ENCODE data around the gene UNC13A. TPM values are rescaled to one million over a fixed set of nuclear protein-coding genes. Genes with fewer than 3 reads are reported as not detected.
A peak's percentile ranks its signal among the peaks of the same experiment; 100 is the strongest.

UNC13A gene
- total RNA-seq, 6 experiments from 2014 or later: 0.02 TPM; not detected in 5

DNA sequence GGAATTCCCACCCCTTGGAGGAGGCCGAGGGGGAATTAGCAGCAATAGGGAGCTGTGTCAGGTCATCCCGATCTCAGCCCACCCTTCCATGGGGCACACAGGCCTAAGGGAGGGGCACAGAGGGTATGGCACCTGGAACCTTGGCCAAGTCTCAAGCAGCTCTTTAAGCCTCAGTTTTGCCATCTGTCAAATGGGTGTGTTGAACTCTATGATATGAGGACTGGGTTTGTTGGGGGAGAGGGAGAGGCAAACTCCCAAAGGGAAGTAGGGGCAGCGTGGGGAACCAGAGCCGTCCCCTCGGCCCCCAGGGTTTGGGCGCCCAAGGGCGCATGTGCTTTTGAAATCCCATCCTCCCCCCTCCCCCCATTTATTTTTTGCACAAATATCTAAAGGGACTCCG is 83.0 kb downstream of the UNC13A start:
- DNase-seq (no peak), ATAC-seq (no peak)
- H3K27ac ChIP-seq: no peak overlapping the region
- no peak overlapping the region for H3K4me3 ChIP-seq
- H3K4me1 ChIP-seq: peaks cover 0 to 9% (median 0%) of the 10 kb centered on the region in 4 donors
- intact Hi-C loops (cut with DNase I): no loop called here
- WGBS (ENCODE audit: insufficient coverage, low coverage, low lambda C conversion rate, missing lambda C conversion rate): 88% methylated on average over 4 of the region's 8 CpGs
- no peak for TF ChIP-seq POLR2A (IDR thresholded peaks at IDR 0.05)
- TF ChIP-seq, protein P1, sequence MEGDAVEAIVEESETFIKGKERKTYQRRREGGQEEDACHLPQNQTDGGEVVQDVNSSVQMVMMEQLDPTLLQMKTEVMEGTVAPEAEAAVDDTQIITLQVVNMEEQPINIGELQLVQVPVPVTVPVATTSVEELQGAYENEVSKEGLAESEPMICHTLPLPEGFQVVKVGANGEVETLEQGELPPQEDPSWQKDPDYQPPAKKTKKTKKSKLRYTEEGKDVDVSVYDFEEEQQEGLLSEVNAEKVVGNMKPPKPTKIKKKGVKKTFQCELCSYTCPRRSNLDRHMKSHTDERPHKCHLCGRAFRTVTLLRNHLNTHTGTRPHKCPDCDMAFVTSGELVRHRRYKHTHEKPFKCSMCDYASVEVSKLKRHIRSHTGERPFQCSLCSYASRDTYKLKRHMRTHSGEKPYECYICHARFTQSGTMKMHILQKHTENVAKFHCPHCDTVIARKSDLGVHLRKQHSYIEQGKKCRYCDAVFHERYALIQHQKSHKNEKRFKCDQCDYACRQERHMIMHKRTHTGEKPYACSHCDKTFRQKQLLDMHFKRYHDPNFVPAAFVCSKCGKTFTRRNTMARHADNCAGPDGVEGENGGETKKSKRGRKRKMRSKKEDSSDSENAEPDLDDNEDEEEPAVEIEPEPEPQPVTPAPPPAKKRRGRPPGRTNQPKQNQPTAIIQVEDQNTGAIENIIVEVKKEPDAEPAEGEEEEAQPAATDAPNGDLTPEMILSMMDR (IDR thresholded peaks at IDR 0.05): no peak
- H3K36me3 ChIP-seq: no peaks in the 10 kb centered on the region
- H3K9me3 ChIP-seq: no peaks in the 10 kb centered on the region
- H3K27me3 ChIP-seq: no peaks in the 10 kb centered on the region

DNA sequence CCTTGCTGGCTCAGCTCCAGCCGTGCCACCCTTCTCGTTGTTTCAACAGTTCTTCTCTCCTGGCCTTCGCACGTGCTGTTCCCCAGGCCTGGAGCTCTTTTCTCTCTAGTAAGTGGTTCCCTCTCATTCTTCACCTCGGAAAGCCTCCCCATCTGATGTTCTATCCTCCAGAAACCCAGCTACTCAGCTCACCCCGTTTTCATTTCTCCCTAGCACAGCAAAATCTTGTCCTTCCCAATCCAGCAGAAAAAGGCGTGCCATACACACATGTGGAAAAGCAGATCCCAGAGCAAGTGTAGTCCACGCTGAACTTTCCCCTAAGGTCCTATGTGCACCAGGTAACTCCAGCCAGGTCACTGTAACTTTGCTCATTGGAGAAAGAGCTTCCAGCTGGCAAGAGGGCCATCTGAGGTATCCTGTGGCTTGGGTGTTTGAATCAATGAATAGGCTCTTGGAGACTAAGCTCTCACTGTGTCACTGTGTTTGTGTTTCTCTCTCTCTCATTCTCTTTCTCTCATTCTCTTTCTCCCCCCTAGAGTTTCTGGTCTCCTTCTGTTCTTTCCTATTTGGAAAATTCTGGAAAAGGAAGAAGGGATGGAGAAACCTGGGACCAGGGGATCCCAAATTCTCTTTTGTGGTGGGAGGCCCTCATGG is 83.7 kb downstream of the UNC13A start:
- H3K27me3 ChIP-seq: no peaks in the 10 kb centered on the region

DNA sequence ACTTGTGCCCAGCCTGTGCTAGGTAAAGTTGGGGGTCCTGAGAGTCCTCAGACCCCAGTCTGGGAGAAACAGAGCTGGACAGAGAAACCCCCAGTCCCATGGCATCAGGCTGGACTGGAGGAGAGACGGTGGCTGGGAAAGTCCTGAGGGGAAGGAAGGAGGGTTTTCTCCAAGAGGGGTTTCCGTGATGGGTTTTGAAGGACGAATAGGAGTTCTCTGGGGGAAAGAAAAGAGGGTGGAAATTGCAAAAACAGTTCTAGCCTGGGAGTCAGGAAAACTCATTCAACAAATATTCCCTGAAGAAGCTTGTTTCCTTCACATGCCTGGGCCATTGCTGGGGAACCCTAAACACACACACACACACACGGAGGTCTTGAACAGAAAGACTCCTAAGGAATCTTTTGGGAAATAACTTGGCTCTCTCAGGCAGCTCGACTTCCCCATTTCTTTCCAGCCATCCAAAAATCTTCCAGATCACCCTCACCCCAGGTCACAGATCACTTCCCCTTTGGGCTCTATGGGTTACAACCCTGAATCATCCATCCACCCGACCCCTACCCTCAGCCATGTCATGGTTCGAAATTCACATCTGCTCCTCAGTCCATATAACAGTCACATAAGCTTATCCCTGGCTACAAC is 85.2 kb downstream of the UNC13A start:
- no peaks in the 10 kb centered on the region for H3K36me3 ChIP-seq
- TF ChIP-seq, protein P1 (IDR thresholded peaks at IDR 0.05): no peak
- no peak for TF ChIP-seq POLR2A (IDR thresholded peaks at IDR 0.05)
- no peaks in the 10 kb centered on the region for H3K9me3 ChIP-seq
- no peaks in the 10 kb centered on the region for H3K27me3 ChIP-seq
- 36% methylated on average over 5 of the region's 7 CpGs for WGBS (ENCODE audit: insufficient coverage, low coverage, low lambda C conversion rate, missing lambda C conversion rate)
- no peak overlapping the region for H3K27ac ChIP-seq
- H3K4me1 ChIP-seq: peaks cover 0 to 9% (median 0%) of the 10 kb centered on the region in 4 donors
- no peak overlapping the region for H3K4me3 ChIP-seq
- no peak for ATAC-seq
- intact Hi-C loops (cut with DNase I): no loop called here
- no peak for DNase-seq

More for the DNA sequence above, 83.7 kb downstream of the UNC13A start:
- DNase-seq: no peak
- H3K4me1 ChIP-seq: peaks cover 0 to 9% (median 0%) of the 10 kb centered on the region in 4 donors
- 55% methylated on average over 8 of the region's 8 CpGs for WGBS (ENCODE audit: insufficient coverage, low coverage, low lambda C conversion rate, missing lambda C conversion rate)
- no peaks in the 10 kb centered on the region for H3K9me3 ChIP-seq
- TF ChIP-seq POLR2A (IDR thresholded peaks at IDR 0.05): no peak
- TF ChIP-seq, protein P1 (IDR thresholded peaks at IDR 0.05): no peak
- intact Hi-C loops (cut with DNase I): no loop called here
- ATAC-seq: peak in 1 of 4 donors; percentile 31
- H3K36me3 ChIP-seq: no peaks in the 10 kb centered on the region
- no peak overlapping the region for H3K27ac ChIP-seq
- no peak overlapping the region for H3K4me3 ChIP-seq

DNA sequence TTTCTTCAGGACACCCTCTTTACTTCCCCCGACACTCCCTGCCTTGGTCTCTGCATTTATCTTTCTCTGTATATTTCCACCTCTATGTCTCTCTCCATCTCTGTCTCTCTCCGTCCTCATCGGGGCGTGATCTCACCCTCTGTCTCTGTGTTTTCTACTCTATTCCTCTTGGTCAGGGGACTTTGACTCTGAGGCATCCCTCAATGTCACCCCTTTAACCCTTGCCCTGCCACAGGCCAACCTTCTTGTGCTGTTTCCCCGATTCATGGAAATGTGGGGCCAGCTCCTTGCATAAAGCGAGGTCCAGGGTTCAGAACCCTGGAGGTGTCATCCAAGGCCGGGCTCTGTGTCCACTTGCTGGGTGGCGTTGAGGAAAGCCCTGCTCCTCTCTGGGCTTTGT is 85.9 kb downstream of the UNC13A start:
- no peaks in the 10 kb centered on the region for H3K27me3 ChIP-seq
- H3K4me1 ChIP-seq: peaks cover 0 to 9% (median 0%) of the 10 kb centered on the region in 4 donors
- WGBS (ENCODE audit: insufficient coverage, low coverage, low lambda C conversion rate, missing lambda C conversion rate): 41% methylated on average over 5 of the region's 8 CpGs
- TF ChIP-seq POLR2A (IDR thresholded peaks at IDR 0.05): no peak
- intact Hi-C loops (cut with DNase I): no loop called here
- no peaks in the 10 kb centered on the region for H3K9me3 ChIP-seq
- DNase-seq (no peak), ATAC-seq (no peak)
- no peak overlapping the region for H3K27ac ChIP-seq
- no peaks in the 10 kb centered on the region for H3K36me3 ChIP-seq
- H3K4me3 ChIP-seq: no peak overlapping the region

DNA sequence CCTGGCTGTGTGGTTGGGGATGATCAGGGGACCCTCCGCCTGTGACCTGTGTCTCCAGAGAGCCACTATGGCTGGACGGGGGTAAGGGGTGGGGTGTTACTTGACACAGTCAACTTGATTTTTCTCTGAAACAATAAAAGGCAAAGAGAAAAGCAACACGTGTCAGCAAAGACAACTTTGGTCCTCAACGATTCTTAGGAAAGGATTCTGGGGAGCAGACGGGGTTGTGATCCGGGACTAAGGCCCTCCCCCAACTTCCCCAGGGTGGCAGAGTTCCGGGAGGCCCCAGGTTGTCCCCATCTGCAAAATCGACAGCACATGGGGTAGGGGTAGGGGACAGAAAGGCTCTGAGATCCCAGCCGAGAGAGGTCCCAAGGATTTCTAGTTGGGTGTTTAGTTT is 86.5 kb downstream of the UNC13A start:
- ATAC-seq: no peak
- 0% methylated on average over 3 of the region's 9 CpGs for WGBS (ENCODE audit: insufficient coverage, low coverage, low lambda C conversion rate, missing lambda C conversion rate)
- TF ChIP-seq, protein P1 (IDR thresholded peaks at IDR 0.05): no peak
- no peak for TF ChIP-seq POLR2A (IDR thresholded peaks at IDR 0.05)

More for the DNA sequence above, 86.5 kb downstream of the UNC13A start:
- H3K27me3 ChIP-seq: no peaks in the 10 kb centered on the region
- no peak overlapping the region for H3K4me3 ChIP-seq
- no peak for DNase-seq
- no peak overlapping the region for H3K27ac ChIP-seq
- intact Hi-C loops (cut with DNase I): no loop called here
- no peaks in the 10 kb centered on the region for H3K9me3 ChIP-seq
- H3K4me1 ChIP-seq: peaks cover 0 to 9% (median 0%) of the 10 kb centered on the region in 4 donors
- H3K36me3 ChIP-seq: no peaks in the 10 kb centered on the region
